HepG2 (cell line): ENCODE measurements around the gene FAM78B.

Experiments used
- CEBPZ ChIP-seq: IDR thresholded peaks from 2 replicates; pipeline ENCODE4 v1.6.1; 2012; ENCODE audit warnings: low read length, improper control_type of control experiment
- CTCF ChIP-seq: sonication (generic); formaldehyde crosslinking; IDR thresholded peaks from 2 replicates; pipeline ENCODE4 v1.5.0; 2020; ENCODE audit warnings: mild to moderate bottlenecking, missing genetic modification reagents, moderate library complexity
- GABPB1 ChIP-seq: IDR thresholded peaks from 2 replicates; pipeline ENCODE4 v1.6.1; 2016; ENCODE audit warnings: mild to moderate bottlenecking, missing genetic modification reagents, moderate library complexity, missing compliant biosample characterization
- POLR2A ChIP-seq, 2 experiments: IDR thresholded peaks; 2 replicates each; pipeline ENCODE4 v1.6.1; 2011; ENCODE audit warnings: low read depth in 2 of 2, low read length in 2 of 2, mild to moderate bottlenecking in 1 of 2, moderate library complexity in 1 of 2; ENCODE audit not compliant: insufficient read depth in 1 of 2
- SUZ12 ChIP-seq: fragments of 150-350 bp; IDR thresholded peaks from 2 replicates; pipeline ENCODE4 v1.6.1; 2014; ENCODE audit warnings: low read depth, low read length
- ZBTB21 ChIP-seq: sonication (generic); formaldehyde crosslinking; IDR thresholded peaks from 2 replicates; pipeline ENCODE4 v1.4.0; 2020; ENCODE audit warnings: missing genetic modification reagents
- ZNF503 ChIP-seq: sonication (generic); formaldehyde crosslinking; IDR thresholded peaks from 2 replicates; pipeline ENCODE4 v1.4.0; 2020; ENCODE audit warnings: missing genetic modification reagents

- TF ChIP-seq CEBPZ = no peak
- TF ChIP-seq GABPB1 = no peak
- no peak for TF ChIP-seq POLR2A (IDR thresholded peaks at IDR 0.05; ENCODE audit: insufficient read depth in 1 of 2, low read depth in 2 of 2, low read length in 2 of 2)
- TF ChIP-seq SUZ12 = no peak
- TF ChIP-seq ZBTB21 (CRISPR knock-in tag) = no peak
- no peak for TF ChIP-seq ZNF503 (CRISPR knock-in tag)
- no peak for TF ChIP-seq CTCF
Observed at GRCh38 chr1:166053395-166053794, 113.4 kb downstream of the FAM78B start.
